H1 (cell line): Measurements from ENCODE around the gene CTPS2. TPM values are rescaled to one million over a fixed set of nuclear protein-coding genes. Genes with fewer than 3 reads are reported as not detected.

Experiments used
- CTCF ChIA-PET: fragments of 300-600 bp; sonication (Branson Sonifier 250); formaldehyde crosslinking; loops from one replicate; lab custom pipeline; 2021; ENCODE audit not compliant: partially characterized antibody; lab: Charles Lee
- POLR2A ChIA-PET: fragments of 300-600 bp; sonication (Branson Sonifier 250); formaldehyde crosslinking; loops from one replicate; lab custom pipeline; 2021; ENCODE audit warnings: inconsistent platforms; ENCODE audit not compliant: partially characterized antibody; lab: Charles Lee
- DNase-seq, 2 experiments: peaks; one replicate each; pipeline versions ENCODE4 v3.0.0 to v3.0.0-alpha.2; 2010 to 2022; ENCODE audit warnings: low spot score in 2 of 2, low read depth in 1 of 2, mixed read lengths in 1 of 2
- FAIRE-seq: peaks from 2 replicates; lab custom pipeline; 2011; peaks lifted over from hg19 to GRCh38; lab: Jason Lieb, UNC
- H2AFZ ChIP-seq: 2 replicates; pipeline ENCODE4 v1.8.1; 2012; ENCODE audit warnings: low read length, inconsistent platforms
- H2AK5ac ChIP-seq: 2 replicates; pipeline ENCODE4 v1.6.1; 2013; ENCODE audit warnings: low read depth, low read length
- H2BK120ac ChIP-seq: replicated peaks from 2 replicates; pipeline ENCODE3; 2013; ENCODE audit warnings: low read depth, low read length, inconsistent platforms
- H2BK12ac ChIP-seq: 2 replicates; pipeline ENCODE4 v1.6.1; 2013; ENCODE audit warnings: low read depth, low read length
- H2BK15ac ChIP-seq: 2 replicates; pipeline ENCODE4 v1.6.1; 2013; ENCODE audit warnings: low read length
- H2BK20ac ChIP-seq: 2 replicates; pipeline ENCODE4 v1.6.1; 2013; ENCODE audit warnings: low read length
- H2BK5ac ChIP-seq: 2 replicates; pipeline ENCODE4 v1.6.1; 2013; ENCODE audit warnings: low read depth, low read length
- H3K14ac ChIP-seq: 2 replicates; pipeline ENCODE4 v1.6.1; 2013; ENCODE audit warnings: inconsistent platforms; ENCODE audit not compliant: insufficient read length
- H3K18ac ChIP-seq: 2 replicates; pipeline ENCODE4 v1.6.1; 2013; ENCODE audit warnings: low read length; ENCODE audit errors: extremely low read depth
- H3K23ac ChIP-seq: 2 replicates; pipeline ENCODE4 v1.6.1; 2013; ENCODE audit warnings: inconsistent platforms; ENCODE audit not compliant: insufficient read length
- H3K23me2 ChIP-seq: 2 replicates; pipeline ENCODE4 v1.6.1; 2013; ENCODE audit warnings: low read depth, low read length
- H3K27ac ChIP-seq: 2 replicates; pipeline ENCODE4 v1.6.1; 2011; ENCODE audit warnings: low read depth, low read length, inconsistent platforms
- H3K27me3 ChIP-seq, 4 experiments: replicated peaks in 1 of 4; 1 replicate in 1 of 4; 2 replicates in 3 of 4; pipeline versions ENCODE4 v1.6.1 to v1.8.1; 2011 to 2013; ENCODE audit warnings: low read length in 3 of 4, mild to moderate bottlenecking in 3 of 4, inconsistent platforms in 2 of 4, mixed read lengths in 2 of 4, moderate library complexity in 1 of 4; ENCODE audit not compliant: control insufficient read depth in 3 of 4, insufficient read depth in 3 of 4; ENCODE audit errors: extremely low read depth in 1 of 4
- H3K36me3 ChIP-seq, 4 experiments: 2 replicates each; pipeline versions ENCODE4 v1.6.1 to v1.8.1; 2011 to 2013; ENCODE audit warnings: mild to moderate bottlenecking in 4 of 4, low read length in 3 of 4, moderate library complexity in 2 of 4, control low read depth in 1 of 4, inconsistent platforms in 1 of 4; ENCODE audit not compliant: insufficient read depth in 4 of 4, control insufficient read depth in 2 of 4
- H3K4ac ChIP-seq: replicated peaks from 2 replicates; pipeline ENCODE3; 2013; ENCODE audit warnings: low read length, low read depth, mixed read lengths, inconsistent platforms; ENCODE audit not compliant: insufficient read length
- H3K4me1 ChIP-seq, 4 experiments: replicated peaks in 1 of 4; 1 replicate in 1 of 4; 2 replicates in 3 of 4; pipeline versions ENCODE4 v1.6.1 to v1.8.1; 2011 to 2013; ENCODE audit warnings: low read length in 3 of 4, inconsistent platforms in 2 of 4, mixed read lengths in 1 of 4; ENCODE audit not compliant: insufficient read depth in 4 of 4, control insufficient read depth in 3 of 4
- H3K4me2 ChIP-seq, 2 experiments: 2 replicates each; pipeline versions ENCODE4 v1.6.1 to v1.8.1; 2011 to 2013; ENCODE audit warnings: low read depth in 2 of 2, low read length in 2 of 2, control low read depth in 1 of 2, inconsistent platforms in 1 of 2, mild to moderate bottlenecking in 1 of 2; ENCODE audit not compliant: insufficient read depth in 1 of 2
- H3K4me3 ChIP-seq, 4 experiments: fragments of 200-600, 300-600 bp in 1 of 4; sonication (generic), shearing (Covaris generic), sonication (Bioruptor Twin) in 1 of 4; 2 replicates each; pipeline versions ENCODE4 v1.5.1 to v1.8.1; 2011 to 2016; ENCODE audit warnings: low read length in 4 of 4, low read depth in 3 of 4, control low read depth in 2 of 4, inconsistent platforms in 2 of 4, mild to moderate bottlenecking in 2 of 4, mixed read lengths in 1 of 4, moderate library complexity in 1 of 4; ENCODE audit not compliant: insufficient read depth in 2 of 4; ENCODE audit errors: extremely low read depth in 1 of 4
- H3K56ac ChIP-seq: replicated peaks from 2 replicates; pipeline ENCODE3; 2013; ENCODE audit warnings: low read depth, mild to moderate bottlenecking, mixed read lengths, low read length, inconsistent platforms; ENCODE audit not compliant: insufficient read length
- H3K79me1 ChIP-seq: 2 replicates; pipeline ENCODE4 v1.6.1; 2013; ENCODE audit warnings: low read depth, low read length, control low read depth
- H3K79me2 ChIP-seq, 2 experiments: 2 replicates each; pipeline versions ENCODE4 v1.6.1 to v1.8.1; 2012 to 2013; ENCODE audit warnings: low read length in 2 of 2, mild to moderate bottlenecking in 2 of 2, inconsistent platforms in 1 of 2; ENCODE audit not compliant: insufficient read depth in 2 of 2, control insufficient read depth in 1 of 2
- H3K9ac ChIP-seq, 4 experiments: replicated peaks in 1 of 4; 1 replicate in 1 of 4; 2 replicates in 3 of 4; pipeline versions ENCODE4 v1.6.1 to v1.8.1; 2011 to 2013; ENCODE audit warnings: low read depth in 3 of 4, low read length in 3 of 4, control low read depth in 2 of 4, mild to moderate bottlenecking in 2 of 4, moderate library complexity in 2 of 4, inconsistent platforms in 1 of 4; ENCODE audit errors: extremely low read depth in 1 of 4
- H3K9me3 ChIP-seq, 2 experiments: 2 replicates each; pipeline versions ENCODE4 v1.6.1 to v1.8.1; 2012 to 2013; ENCODE audit warnings: mild to moderate bottlenecking in 2 of 2, moderate library complexity in 2 of 2, control low read depth in 1 of 2, inconsistent platforms in 1 of 2, low read depth in 1 of 2, low read length in 1 of 2, mixed read lengths in 1 of 2; ENCODE audit not compliant: insufficient read depth in 2 of 2
- H4K20me1 ChIP-seq, 2 experiments: replicated peaks in 1 of 2; 2 replicates each; pipeline versions ENCODE3 to v1.8.1; 2011 to 2013; ENCODE audit warnings: inconsistent platforms in 2 of 2, low read length in 2 of 2, mild to moderate bottlenecking in 1 of 2; ENCODE audit not compliant: insufficient read depth in 2 of 2, control insufficient read depth in 1 of 2
- H4K5ac ChIP-seq: 2 replicates; pipeline ENCODE4 v1.6.1; 2013; ENCODE audit warnings: low read length, low read depth, mixed read lengths, inconsistent platforms; ENCODE audit not compliant: insufficient read length
- H4K8ac ChIP-seq: 2 replicates; pipeline ENCODE4 v1.8.0; 2013; ENCODE audit warnings: mild to moderate bottlenecking, moderate library complexity, low read length, inconsistent platforms; ENCODE audit not compliant: insufficient read depth; ENCODE audit errors: extremely low read depth
- H4K91ac ChIP-seq: replicated peaks from 2 replicates; pipeline ENCODE3; 2013; ENCODE audit warnings: low read length, mixed read lengths, inconsistent platforms; ENCODE audit not compliant: insufficient read length
- BACH1 ChIP-seq: IDR thresholded peaks from 2 replicates; pipeline ENCODE4 v1.6.1; 2012; ENCODE audit warnings: low read length, improper control_type of control experiment
- BCL11A ChIP-seq, 2 experiments: IDR thresholded peaks; one replicate each; pipeline ENCODE4 v1.6.1; 2011; ENCODE audit warnings: low read depth in 2 of 2, low read length in 2 of 2, mild to moderate bottlenecking in 2 of 2
- CTBP2 ChIP-seq: IDR thresholded peaks from 2 replicates; pipeline ENCODE4 v1.7.0; 2011; ENCODE audit warnings: borderline replicate concordance, mild to moderate bottlenecking, moderate library complexity, mixed read lengths, low read length; ENCODE audit not compliant: insufficient read depth, insufficient read length
- EZH2 ChIP-seq: fragments of 200-600 bp; sonication (generic); IDR thresholded peaks from 2 replicates; pipeline ENCODE4 v1.7.1; 2012; ENCODE audit warnings: low read depth, mild to moderate bottlenecking, moderate library complexity, low read length, inconsistent platforms; ENCODE audit not compliant: severe bottlenecking
- FOSL1 ChIP-seq: IDR thresholded peaks from 2 replicates; pipeline ENCODE4 v1.6.1; 2011; ENCODE audit warnings: mild to moderate bottlenecking, low read depth, low read length, moderate library complexity; ENCODE audit not compliant: insufficient read depth
- JUN ChIP-seq: IDR thresholded peaks from 2 replicates; pipeline ENCODE4 v1.6.1; 2011; ENCODE audit warnings: low read depth, mild to moderate bottlenecking, improper control_type of control experiment, low read length
- KDM1A ChIP-seq: fragments of 200-600, 300-600 bp; sonication (generic); IDR thresholded peaks from 2 replicates; pipeline ENCODE4 v1.7.1; 2016; ENCODE audit warnings: mild to moderate bottlenecking, low read length, borderline replicate concordance
- TCF12 ChIP-seq: IDR thresholded peaks from 2 replicates; pipeline ENCODE4 v1.6.1; 2011; ENCODE audit warnings: low read depth, mild to moderate bottlenecking, low read length
- WGBS, 2 experiments: shearing (Covaris generic) in 1 of 2; methylation state at CpG; one replicate each; pipeline versions ENCODE4 v1.1.6 to v1.1.7; 2013 to 2015; ENCODE audit warnings: low lambda C conversion rate in 2 of 2, mixed read lengths in 2 of 2, inconsistent platforms in 1 of 2, low coverage in 1 of 2, missing lambda C conversion rate in 1 of 2; ENCODE audit not compliant: insufficient replicate concordance in 2 of 2, insufficient coverage in 1 of 2, insufficient read length in 1 of 2; ENCODE audit errors: extremely low coverage in 1 of 2, missing lambda C conversion rate in 1 of 2; 5-methylcytosine and 5-hydroxymethylcytosine counted together
- polyA plus RNA-seq, 7 experiments: library from polyadenylated mRNA; depleted of rRNA in 3 of 7; stranded (reverse) in 5 of 7; unstranded in 2 of 7; fragments of >200 nt in 5 of 7; fragments of 200-250 nt in 2 of 7; gene quantifications; 1 replicate in 5 of 7; 2 replicates in 1 of 7; 4 replicates in 1 of 7; pipeline versions ENCODE4 v1.2.1 to v1.2.3, GENCODE V29; 2011 to 2013; ENCODE audit warnings: missing spikeins in 2 of 7, mixed read lengths in 2 of 7
- total RNA-seq: library from RNA; stranded (reverse); fragmentation: NEBNext Ultra II Directional; extraction: Animal tissue kit (Norgen Biotek cat#: 25700); gene quantifications from 2 replicates; pipeline ENCODE4 v1.2.1, GENCODE V29; 2021
- TF ChIP-seq, protein P1 (sequence below): IDR thresholded peaks from 2 replicates; pipeline ENCODE4 v1.6.1; 2011; ENCODE audit warnings: low read depth, mild to moderate bottlenecking, low read length; ENCODE audit not compliant: insufficient read depth
- TF ChIP-seq, protein P2 (sequence below), 3 experiments: IDR thresholded peaks; 1 replicate in 2 of 3; 2 replicates in 1 of 3; pipeline versions ENCODE4 v1.5.1 to v1.6.1; 2011; ENCODE audit warnings: low read length in 3 of 3, mild to moderate bottlenecking in 3 of 3, inconsistent platforms in 2 of 3, low read depth in 1 of 3, moderate library complexity in 1 of 3; ENCODE audit not compliant: insufficient read depth in 1 of 3; ENCODE audit errors: control extremely low read depth in 1 of 3

Gene CTPS2
- total and polyA plus RNA-seq, 2 of the 8 experiments (the other 6 are each of a cell fraction or from before 2014, with no cell fraction given) = 17.1 to 34.0 TPM

DNA sequence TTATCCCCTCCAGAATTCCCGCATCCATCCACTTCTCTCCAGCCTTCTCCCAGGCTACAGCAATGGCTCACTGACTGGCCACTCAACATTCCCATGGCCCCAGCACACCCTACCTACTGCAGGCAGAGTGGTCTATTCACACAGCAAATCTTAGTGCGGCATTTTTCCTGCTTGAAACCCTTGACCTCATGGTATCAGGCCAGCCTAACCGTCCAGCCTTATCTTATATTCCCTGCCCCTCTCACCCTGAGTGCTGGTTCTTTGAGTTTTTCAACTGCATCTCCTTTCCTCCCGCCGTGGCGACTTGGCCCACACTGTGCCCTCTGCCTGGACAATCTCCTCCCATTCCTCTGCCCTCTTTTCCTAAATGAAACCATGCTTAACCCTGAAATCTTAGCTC, 72.5 kb downstream of the CTPS2 start:
- 85% methylated on average over 5 of the region's 6 CpGs; no CpG with 5 or more reads in 1 of the 2 experiments for WGBS, 2 experiments
- no peaks in the 10 kb centered on the region for H4K20me1 ChIP-seq
- H2BK15ac ChIP-seq = no peak overlapping the region
- no peak overlapping the region for H3K27ac ChIP-seq
- H3K4ac ChIP-seq = no peak overlapping the region
- H3K9me3 ChIP-seq = no peaks in the 10 kb centered on the region
- H3K4me3 ChIP-seq = no peak overlapping the region
- H2AFZ ChIP-seq = no peak overlapping the region
- H3K27me3 ChIP-seq = no peaks in the 10 kb centered on the region
- FAIRE-seq (no peak), DNase-seq (no peak)
- H3K79me2 ChIP-seq = no peaks in the 10 kb centered on the region
- no peaks in the 10 kb centered on the region for H3K79me1 ChIP-seq
- no peak overlapping the region for H2AK5ac ChIP-seq
- POLR2A ChIA-PET = no interaction called here
- CTCF ChIA-PET = interaction anchor here (0.8 to 1.3 kb wide), 2 partner anchors 28 to 195 kb away, joined by 3 read pairs; no protein-coding TSS in a partner anchor
- H4K5ac ChIP-seq = no peak overlapping the region
- no peak overlapping the region for H3K56ac ChIP-seq
- no peak overlapping the region for H2BK20ac ChIP-seq
- H4K8ac ChIP-seq = no peak overlapping the region
- no peak overlapping the region for H3K9ac ChIP-seq
- no peak overlapping the region for H3K23ac ChIP-seq
- no peak overlapping the region for H2BK5ac ChIP-seq
- H4K91ac ChIP-seq = no peak overlapping the region
- no peak overlapping the region for H3K4me2 ChIP-seq
- H3K23me2 ChIP-seq = no peaks in the 10 kb centered on the region
- H2BK12ac ChIP-seq = no peak overlapping the region
- H2BK120ac ChIP-seq = no peak overlapping the region
- no peak overlapping the region for H3K14ac ChIP-seq
- no peak overlapping the region for H3K18ac ChIP-seq
- peaks cover 0 to 9% (median 2%) of the 10 kb centered on the region in 4 experiments; a peak in 3 of 8 replicates for H3K36me3 ChIP-seq
- 0 out of 7 replicates have a peak, but pooled peaks cover 0 to 3% (median 0%) of the 10 kb centered on the region in 4 experiments for H3K4me1 ChIP-seq
- TF ChIP-seq, protein P1, sequence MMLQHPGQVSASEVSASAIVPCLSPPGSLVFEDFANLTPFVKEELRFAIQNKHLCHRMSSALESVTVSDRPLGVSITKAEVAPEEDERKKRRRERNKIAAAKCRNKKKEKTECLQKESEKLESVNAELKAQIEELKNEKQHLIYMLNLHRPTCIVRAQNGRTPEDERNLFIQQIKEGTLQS = no peak
- TF ChIP-seq BACH1 (no peak), FOSL1 (no peak), JUN (no peak), BCL11A (IDR thresholded peaks at IDR 0.05; ENCODE audit: low read depth in 2 of 2, low read length in 2 of 2) (no peak), KDM1A (no peak), TCF12 (no peak), EZH2 (no peak), CTBP2 (no peak)
- TF ChIP-seq, protein P2, sequence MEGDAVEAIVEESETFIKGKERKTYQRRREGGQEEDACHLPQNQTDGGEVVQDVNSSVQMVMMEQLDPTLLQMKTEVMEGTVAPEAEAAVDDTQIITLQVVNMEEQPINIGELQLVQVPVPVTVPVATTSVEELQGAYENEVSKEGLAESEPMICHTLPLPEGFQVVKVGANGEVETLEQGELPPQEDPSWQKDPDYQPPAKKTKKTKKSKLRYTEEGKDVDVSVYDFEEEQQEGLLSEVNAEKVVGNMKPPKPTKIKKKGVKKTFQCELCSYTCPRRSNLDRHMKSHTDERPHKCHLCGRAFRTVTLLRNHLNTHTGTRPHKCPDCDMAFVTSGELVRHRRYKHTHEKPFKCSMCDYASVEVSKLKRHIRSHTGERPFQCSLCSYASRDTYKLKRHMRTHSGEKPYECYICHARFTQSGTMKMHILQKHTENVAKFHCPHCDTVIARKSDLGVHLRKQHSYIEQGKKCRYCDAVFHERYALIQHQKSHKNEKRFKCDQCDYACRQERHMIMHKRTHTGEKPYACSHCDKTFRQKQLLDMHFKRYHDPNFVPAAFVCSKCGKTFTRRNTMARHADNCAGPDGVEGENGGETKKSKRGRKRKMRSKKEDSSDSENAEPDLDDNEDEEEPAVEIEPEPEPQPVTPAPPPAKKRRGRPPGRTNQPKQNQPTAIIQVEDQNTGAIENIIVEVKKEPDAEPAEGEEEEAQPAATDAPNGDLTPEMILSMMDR (IDR thresholded peaks at IDR 0.05; ENCODE audit: control extremely low read depth in 1 of 3, insufficient read depth in 1 of 3, low read depth in 1 of 3, low read length in 3 of 3) = no peak
